ENCODE data around the gene C16orf92.
"Not testable (repeated sequence)": the region's sequence is repeated elsewhere in the genome, so short reads cannot be mapped to it uniquely, and the experiment has no call there.

Gene C16orf92

DNA sequence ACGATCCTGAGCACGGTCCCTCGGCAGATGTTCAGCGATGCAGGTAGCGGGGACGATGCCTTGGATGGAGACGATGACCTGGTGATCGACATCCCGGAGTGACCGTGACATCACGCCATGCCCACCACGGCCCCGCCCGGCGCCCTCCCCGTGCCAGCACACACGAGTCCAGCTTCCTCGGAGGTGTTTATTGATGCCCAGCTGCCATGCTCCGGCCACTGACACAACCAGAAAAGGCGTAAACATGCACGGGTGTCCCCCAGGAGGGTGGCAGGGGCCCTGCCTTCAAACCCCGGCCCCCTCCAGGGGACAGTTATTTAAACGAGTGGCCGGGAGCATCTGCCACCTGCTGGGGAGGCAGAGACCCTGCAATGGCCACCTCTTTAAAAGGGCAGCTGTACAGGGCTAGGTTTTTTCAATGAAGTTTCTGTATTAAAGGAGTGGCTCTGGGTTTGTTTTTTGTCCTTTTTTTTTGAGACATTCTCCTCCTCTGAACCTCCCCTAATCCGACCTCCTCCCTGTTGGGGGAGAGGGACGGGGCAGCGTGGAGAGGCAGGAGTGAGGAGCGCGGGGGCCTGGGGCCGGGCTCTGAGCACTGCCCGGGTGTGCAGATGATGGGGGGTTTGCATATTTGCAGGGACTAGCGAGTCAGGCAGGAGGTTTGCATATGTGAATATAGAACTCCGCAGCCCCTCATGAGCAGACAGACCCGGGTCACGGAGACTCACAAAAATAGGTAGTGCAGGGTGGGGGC, 17.5 kb upstream of the C16orf92 start:
- no peak for DNase-seq

DNA sequence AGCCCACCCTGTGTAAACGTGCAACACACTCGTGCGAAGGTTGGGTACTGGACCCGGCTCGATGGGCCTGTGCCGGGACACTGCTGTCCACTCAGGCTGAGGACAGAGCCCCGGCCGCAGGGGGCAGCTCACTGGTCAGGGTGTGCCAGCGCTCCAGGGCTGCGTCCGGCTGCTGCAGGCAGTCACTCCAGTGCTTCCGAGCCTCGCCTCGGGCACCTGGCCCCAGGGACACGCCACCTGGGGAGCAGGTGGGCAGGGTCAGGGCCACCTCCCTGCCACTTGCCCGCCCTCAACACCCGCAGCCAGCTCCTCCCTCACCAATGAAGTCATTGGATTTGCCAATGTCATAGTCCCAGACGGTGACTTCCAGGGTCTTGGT, 16.9 kb upstream of the C16orf92 start:
- no peak for DNase-seq

DNA sequence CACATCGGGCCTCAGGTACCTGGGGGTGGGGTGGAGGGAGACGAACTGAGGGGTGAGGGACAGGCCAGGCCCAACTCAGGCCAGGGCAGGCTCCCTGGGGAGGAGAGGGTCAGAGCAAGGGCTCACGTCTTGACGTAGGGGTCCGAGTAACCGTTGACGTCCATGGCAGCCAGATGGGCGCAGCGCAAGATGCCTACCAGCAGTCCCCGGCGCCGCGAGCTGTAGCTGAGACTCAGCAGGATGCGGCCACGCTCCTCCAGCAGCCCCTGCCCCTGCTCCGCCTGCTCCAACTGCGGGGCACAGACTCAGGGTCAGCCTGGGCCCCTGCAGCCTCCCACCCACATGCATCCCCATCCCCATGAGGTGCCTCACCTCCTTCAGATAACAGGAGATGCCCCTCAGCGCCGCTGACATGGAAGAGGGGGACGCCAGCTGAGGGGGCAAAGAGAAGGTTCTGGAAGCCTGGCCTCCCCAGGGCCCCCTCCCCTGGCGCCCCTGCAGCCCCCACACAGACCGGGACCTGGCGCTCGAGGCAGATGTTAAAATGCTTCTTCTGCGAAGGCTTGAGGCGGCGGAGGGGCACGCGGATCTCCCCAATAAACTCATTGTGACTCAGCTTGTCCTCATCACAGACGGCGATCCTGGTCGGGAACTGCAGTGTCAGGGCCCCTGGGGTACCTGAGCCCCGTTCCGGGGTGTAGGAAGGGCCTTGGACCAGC, 16.2 kb upstream of the C16orf92 start:
- DNase-seq, result no peak

DNA sequence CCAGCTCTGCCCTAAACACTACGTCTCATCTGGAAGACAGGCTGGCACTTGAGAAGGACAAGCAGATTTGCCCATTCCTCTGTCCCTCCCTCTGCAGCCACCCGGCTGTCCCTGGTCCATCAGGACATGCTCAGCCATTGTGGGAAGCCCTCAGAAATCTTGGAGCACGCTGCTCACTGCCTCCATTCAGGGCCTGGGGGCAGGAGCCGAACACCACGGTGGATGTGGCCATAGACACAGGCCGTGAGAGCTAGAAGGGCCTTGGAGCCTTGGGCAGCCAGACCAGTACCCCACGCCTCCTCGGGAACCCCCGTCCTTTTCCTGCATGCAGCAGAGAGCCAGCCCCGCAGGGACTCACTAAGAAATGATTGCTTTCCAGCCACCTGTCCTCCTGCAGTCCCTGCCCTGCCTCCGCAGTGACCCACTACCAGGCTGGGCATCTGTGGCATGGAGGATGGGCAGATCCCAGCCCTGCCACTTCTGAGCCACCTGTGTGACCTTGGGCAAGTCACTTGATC, 15.6 kb upstream of the C16orf92 start:
- DNase-seq, result no peak

DNA sequence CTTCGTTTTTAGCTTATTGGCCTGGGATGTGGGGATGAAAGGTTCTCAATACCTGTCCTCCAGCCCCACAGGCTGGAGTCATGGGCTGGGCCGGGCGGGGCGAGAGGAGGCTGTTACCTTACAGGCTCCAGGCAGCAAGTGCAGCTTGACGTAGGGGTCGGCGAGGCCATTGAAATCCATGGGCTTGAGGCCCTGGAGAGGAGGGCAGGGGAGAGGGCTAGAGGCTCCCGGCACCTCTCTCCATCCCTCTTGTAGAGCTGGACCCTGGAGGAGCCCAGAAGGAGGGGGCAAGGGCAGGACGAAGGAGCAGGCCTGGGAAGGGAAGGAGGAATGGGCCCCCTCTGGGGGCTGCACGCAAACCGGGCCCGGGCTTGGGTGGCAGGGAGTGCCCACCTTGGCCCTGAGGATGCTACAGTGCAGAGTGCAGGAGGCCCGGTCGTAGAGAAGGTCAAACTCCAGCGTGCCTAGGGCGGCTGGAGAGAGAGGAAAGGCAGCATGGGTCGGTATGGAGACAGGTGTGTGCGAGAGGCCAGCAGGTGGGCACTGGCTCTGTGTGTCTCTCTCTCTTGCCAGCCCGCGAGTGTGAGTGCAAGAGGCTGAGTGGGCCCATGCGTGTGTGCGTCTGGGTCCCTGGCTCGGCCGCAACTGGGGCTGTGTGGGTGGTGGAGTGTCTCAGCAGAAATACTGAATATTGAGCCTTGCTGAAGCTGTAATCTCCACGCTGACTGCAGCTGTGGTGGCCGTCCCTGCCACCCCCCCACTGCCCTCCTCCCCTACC, 13.7 kb upstream of the C16orf92 start:
- no peak for DNase-seq

DNA sequence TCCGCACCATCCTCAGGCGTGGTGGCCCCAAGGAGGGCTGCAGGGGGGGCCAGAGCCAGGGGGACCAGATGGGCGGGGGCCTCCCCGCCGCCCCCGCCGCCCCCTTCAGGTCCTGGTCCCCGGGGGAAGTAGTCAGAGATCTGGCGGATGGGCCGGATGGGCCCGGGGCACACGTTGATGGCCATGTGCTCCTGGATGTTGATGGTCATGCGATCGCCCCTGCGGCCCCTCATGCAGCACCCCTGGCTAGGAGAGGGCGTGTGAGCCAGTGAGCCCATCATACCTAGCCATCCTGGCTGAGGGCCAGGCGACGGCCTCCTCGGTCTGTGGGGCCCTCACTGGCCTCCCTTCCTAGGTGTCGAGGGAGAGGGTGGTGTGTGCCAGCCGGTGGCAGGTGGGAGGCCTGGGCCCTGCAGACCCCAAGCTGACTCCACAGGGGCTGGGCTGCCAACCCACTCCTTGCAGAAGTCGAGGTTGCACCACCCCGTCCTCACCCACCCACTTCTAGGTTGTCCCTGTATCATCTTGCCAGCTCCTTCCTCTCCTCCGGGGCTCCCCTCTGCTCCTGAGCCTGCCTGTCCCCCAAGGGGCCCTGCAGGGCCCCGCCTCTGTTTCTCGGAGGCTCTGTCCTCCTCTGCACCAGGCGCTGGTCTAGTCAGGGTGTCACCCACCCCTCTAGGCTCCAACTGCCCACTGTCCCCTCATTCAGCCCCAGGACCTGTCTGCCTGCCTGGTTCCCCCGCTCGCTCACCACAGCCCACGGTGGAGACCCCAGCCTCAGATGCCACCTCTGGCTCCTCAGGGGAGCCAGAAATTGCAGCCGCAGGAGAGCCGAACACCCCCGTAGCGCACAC, 12.8 kb upstream of the C16orf92 start:
- DNase-seq, result no peak

DNA sequence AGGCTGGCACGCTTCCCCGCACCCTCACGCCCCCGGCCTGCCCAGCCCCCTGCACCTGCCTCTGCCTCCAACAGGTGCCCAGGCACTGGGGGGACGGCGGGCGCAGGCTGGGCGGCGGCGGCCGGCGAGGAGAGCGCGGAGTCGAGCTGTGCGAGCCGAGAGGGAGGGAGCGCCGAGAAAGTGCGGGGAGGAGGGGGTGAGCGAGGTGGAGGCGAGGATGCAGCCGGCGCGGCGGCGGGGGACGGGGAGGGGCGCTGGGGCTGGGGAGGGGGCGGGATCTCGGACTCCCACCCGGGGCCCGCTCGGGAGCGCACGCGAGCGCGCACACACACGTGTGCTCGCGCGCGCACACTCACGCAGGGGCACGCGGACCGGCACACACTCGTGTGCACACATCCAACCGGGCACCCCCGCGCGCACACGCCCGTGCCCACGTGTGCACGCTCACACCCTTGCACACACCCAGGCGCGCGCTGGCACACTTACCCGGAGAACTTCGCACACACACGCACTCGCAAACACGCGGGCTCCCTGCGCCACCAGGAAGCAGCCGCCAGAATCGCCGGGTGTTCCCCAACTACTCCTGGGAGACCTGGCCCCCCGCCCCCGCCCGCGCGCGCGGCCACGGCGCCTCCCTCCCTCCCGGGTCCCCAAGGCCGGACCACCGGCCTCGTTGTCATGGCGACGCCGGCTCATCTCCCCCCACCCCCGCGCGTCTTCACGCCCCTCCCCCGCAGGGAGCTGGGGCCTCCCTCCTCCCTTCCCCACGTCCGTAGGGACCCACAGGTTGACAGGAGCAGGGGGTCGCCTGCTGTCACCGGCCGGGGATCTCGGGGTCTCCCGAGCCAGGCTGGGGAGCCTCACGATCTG, 11.9 kb upstream of the C16orf92 start, which contains the start of gene DOC2A:
Gene DOC2A, minus strand, starts transcription at position 184 of the 870 bp plus-strand sequence. CDS start 805 bp downstream, outside the sequence.
- DNase-seq, result no peak

DNA sequence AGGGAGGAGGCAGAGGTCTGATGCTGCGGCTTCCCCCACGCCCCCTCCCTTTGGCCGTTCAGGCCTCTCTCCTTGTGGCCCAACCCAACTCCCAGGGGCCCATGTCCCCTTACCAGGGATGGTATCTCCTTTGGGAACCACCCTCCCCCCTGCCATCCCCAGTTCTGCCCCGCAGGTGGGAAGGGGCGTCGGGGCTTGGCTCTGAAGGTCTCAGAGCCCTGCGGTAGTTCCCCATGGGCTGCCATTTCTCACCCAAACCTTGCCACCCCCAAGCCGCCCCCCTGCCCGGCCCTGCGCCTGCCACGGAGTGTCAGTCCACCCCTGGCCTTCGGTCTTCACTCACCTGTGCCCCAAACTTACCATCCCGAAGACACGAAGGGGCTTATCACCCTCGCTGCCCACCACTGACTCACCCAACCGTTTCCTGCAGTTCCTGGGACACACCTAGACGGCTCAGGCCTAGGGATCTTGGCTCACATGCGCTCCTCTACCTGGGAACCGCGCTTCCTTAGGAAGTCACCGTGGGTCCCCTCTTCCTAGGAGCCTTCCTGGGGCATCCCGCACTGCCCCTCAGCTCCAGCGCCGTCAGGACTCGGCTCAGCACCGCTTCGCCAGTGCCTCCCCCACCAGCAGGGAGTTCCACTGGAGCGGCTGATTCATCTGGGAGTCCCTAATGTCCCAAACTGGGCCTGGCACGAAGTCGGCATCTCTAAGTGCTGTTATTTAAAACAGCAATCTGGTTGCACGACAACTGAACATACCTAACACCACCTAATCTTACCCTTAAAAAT, 11.1 kb upstream of the C16orf92 start:
- DNase-seq, result no peak

DNA sequence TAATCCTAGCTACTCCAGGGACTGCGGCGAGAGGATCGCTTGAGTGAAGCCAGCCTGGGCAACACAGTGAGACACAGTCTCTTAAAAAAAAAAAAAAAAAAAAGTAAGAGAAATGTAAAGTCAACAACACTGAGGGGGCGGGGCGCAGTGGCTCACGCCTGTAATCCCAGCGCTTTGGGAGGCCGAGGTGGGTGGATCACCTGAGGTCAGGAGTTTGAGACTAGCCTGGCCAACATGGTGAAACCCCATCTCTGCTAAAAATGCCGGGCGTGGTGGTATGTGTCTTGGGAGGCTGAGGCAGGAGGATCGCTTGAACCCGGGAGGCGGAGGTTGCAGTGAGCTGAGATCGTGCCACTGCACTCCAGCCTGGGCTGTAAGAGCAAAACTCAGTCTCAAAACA, 10.4 kb upstream of the C16orf92 start:
- not testable (repeated sequence) for DNase-seq

DNA sequence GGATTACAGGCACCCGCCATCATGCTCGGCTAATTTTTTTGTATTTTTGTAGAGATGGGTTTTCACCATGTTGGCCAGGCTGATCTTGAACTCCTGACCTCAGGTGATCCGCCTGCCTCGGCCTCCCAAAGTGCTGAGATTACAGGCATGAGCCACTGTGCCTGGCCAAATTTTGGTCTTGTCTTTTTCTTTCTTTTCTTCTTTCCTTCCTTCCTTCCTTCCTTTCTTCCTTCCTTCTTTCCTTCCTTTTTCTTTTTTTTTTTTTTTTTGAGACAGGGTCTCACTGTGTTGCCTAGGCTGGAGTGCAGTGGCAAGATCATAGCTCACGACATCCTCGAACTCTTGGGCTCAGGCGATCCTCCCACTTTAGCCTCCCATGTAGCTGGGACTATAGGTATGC, 7.5 kb upstream of the C16orf92 start:
- not testable (repeated sequence) for DNase-seq

DNA sequence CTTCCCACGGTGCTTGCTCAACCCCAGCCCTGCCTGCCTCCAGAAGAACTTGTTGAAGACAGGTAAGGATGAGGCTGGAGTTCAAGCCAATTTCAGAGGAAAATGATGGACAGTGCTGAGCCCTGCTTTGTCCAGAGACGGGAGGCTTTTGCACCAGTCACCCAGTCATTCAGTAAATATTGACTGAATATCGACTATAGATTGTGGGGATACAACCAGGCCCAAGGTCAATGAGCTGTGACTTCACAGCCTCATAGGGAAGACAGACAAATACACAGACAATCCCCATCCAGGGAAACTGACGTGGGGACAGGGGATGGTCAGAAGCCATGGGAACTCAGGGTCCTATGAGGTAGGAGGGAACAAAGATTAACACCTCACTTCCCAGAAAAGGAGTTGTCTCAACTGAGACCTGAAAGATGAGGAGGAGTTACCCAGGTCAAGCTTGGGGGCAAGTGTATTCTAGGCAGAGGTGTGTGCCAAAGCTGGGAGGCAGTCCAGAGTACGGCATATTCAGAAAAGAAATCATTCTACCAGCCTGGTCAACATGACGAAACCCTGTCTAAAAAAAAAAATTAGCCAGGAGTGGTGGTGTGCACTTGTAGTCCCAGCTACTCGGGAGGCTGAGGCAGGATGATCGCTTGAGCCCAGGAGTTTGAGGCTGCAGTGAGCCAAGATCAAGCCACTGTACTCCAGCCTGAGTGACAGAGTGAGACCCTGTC, 6.3 kb upstream of the C16orf92 start:
- no peak for DNase-seq

DNA sequence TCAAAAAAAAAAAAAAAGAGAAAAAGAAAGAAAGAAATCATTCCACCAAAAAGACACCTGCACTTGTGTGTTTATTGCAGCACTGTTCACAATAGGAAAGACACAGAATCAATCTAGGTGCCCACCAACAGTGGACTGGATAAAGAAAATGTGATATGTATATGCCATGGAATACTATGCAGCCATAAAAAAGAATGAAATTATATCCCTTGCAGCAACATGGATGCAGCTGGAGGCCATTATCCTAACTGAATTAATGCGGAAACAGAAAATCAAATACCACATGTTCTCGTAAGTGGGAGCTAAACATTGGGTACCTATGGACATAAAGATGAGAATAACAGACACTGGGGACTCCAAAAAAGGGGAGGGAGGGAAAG, 5.7 kb upstream of the C16orf92 start:
- no peak for DNase-seq

DNA sequence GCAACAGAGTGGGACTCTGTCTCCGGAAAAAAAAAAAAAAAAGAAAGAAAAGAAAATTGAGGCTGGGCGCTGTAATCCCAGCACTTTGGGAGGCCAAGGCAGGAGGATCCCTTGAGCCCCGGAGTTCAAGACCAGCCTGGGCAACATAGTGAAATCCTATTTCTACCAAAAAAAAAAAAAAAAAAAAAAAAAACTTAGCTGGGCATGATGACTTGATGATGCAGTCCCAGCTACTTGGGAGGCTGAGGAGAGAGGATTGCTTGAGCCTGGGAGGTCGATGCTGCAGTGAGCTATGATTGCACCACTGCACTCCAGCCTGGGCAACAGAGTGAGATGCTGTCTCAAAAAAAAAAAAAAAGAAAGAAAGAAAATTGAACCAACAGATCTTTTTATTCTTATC, 5.1 kb upstream of the C16orf92 start:
- DNase-seq, result not testable (repeated sequence)

DNA sequence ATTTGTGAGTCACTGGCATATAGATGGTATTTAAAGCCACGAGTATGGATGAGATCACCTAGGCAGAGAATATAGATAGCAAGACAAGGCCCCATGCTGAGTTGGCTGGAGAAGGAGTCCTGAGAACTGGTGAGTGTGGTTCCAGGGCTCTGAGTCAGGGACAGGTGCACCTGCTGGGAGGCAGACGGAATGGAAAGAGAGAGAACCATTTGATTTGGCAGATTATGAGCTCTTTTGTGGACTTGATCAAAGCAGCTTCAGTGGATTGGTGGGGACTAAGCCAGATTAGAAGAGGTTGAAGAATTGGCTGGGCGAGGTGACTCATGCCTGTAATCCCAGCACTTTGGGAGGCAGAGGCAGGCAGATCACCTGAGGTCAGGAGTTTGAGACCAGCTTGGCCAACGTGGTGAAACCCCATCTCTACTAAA, 4.3 kb upstream of the C16orf92 start:
- no peak for DNase-seq

DNA sequence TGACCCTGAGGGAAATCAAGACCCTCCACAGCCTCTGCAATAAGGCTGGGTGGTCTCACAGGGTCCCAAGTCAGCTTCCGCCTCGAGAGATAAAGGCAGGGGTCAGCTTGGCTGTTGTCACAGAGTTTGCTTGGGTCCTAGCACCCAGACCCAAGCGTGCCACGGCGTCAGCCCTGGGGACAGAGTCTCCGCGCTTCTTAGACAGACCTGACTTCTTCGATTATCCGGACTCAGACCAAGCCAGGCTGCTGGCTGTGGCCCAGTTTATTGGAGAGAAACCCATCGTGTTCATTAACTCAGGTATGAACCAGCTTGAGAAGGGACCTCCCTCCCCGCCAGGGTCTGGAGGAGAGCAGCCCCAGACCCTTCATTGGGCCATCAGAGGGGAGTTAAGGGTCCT, 588 bp downstream of the C16orf92 start:
- no peak for DNase-seq

DNA sequence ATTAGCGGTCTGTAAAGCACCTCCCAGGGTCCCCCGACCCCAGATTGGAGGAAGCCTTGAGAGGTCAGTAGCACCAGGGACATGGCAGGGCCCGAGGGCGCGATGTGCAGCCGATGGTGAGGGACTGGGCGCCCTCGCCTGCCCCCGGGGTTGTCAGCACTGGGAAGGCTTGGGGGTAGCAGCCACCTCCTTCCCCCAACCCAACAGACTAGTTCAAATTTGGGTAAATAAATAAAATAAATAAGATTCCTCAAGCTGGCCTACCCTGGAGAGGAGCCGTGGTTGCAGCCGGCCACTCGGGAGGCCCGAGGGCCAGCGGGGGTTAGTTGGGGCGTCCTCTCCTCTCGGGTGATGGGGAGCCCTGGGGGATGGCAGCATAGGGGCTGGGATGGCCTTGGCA, 1.5 kb downstream of the C16orf92 start:
- no peak for DNase-seq

DNA sequence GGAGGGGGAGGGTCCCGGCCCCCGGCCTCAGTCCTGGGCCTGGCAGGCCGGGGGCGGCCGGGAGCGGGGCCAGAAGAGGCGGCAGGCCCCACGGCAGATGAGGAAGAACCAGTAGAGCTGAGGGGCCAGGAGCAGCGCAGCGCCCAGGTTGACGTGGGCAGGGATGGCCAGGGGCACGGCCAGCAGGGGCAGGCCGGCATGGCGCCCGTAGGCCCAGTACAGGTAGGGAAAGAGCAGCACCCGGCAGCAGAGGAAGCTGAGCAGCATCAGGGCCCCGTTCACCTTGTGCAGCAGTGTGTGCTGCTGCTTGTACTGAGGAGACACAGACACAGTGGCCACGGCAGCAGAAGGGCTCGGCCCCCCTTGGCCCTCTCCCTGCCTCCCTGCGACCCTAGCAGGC, 2.2 kb downstream of the C16orf92 start:
- DNase-seq, result no peak

DNA sequence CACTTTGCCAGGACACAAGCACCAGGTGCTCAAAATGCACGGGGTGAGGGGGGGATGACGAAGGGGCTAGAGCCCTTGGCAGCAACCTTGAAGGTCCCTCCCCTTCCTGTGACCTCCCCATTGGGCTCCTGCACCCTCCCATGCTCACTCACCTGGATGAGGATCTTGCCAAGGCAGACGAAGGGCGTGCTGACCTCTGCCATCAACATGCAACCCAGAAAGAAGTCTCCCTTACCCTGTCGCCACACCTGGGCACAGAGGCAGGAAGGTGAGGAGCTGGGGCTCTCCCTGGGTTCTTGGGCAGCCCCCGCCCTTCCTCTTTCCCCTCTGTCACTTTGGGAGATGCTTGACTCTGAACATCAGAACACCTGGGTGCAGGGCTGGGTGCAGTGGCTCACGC, 2.6 kb downstream of the C16orf92 start:
- DNase-seq, result no peak

DNA sequence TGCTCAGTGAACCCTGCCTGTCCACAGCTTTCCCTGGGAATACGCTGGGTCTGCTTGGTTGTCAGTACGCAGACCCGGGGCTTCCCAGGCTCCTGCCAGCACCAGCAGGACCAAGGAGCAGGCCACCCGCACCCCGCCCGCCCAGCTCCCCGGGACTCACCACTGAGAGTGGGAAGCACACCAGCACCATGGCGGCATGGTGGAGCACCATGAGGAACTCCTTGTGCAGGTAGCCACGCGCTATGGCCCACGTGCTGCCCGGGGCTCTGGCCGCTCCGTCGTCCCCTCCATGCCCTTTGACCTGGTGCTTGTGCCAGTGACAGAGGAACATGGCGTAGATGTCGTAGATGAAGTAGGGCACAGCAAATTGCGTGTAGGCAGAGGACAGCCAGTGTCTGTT, 3.5 kb downstream of the C16orf92 start:
- DNase-seq, result no peak
